ENCODE results near the gene DUSP14. TPM values are rescaled to one million over a fixed set of nuclear protein-coding genes. Genes with fewer than 3 reads are reported as not detected.

Gene DUSP14
- total RNA-seq, 4 donors from 2014 or later, result 2.2 to 2.7 (median 2.6) TPM

- Histone ChIP-seq H3K36me3 (peaks cover 0 to 87% (median 0%) of the 10 kb centered on the region in 3 donors), H3K4me1 (no peaks in the 10 kb centered on the region)
These were observed 19.5 kb upstream of the DUSP14 start for GRCh38 chr17:37470181-37470580.

GRCh38 chr17:37475731-37476420 lies 13.8 kb upstream of the DUSP14 start:
- Histone ChIP-seq H3K9me3 (no peaks in the 10 kb centered on the region), H3K4me1 (no peaks in the 10 kb centered on the region), H3K27ac (no peak overlapping the region), H3K4me3 (no peak overlapping the region), H3K36me3 (peaks cover 0 to 86% (median 0%) of the 10 kb centered on the region in 3 donors), H3K27me3 (no peaks in the 10 kb centered on the region)
- no peak for TF ChIP-seq POLR2A (IDR thresholded peaks at IDR 0.05)
- no peak for DNase-seq

More at GRCh38 chr17:37470181-37470580, 19.5 kb upstream of the DUSP14 start:
- TF ChIP-seq POLR2A (IDR thresholded peaks at IDR 0.05) (no peak), CTCF (IDR thresholded peaks at IDR 0.05) (no peak)
- Histone ChIP-seq H3K27ac (no peak overlapping the region), H3K4me3 (no peak overlapping the region), H3K27me3 (no peaks in the 10 kb centered on the region), H3K9me3 (no peaks in the 10 kb centered on the region)
- no peak for DNase-seq

GRCh38 chr17:37476431-37477120 lies 13.1 kb upstream of the DUSP14 start:
- H3K27me3 ChIP-seq, result no peaks in the 10 kb centered on the region
- H3K27ac ChIP-seq, result no peak overlapping the region
- H3K4me1 ChIP-seq, result no peaks in the 10 kb centered on the region
- no peaks in the 10 kb centered on the region for H3K9me3 ChIP-seq
- H3K36me3 ChIP-seq, result peaks cover 0 to 79% (median 0%) of the 10 kb centered on the region in 3 donors
- TF ChIP-seq POLR2A (IDR thresholded peaks at IDR 0.05), result no peak
- TF ChIP-seq CTCF (IDR thresholded peaks at IDR 0.05), result no peak
- no peak overlapping the region for H3K4me3 ChIP-seq
- DNase-seq, result no peak

GRCh38 chr17:37478187-37478586 lies 11.5 kb upstream of the DUSP14 start:
- H3K36me3 ChIP-seq, result peaks cover 0 to 68% (median 0%) of the 10 kb centered on the region in 3 donors
- no peak for DNase-seq
- H3K4me1 ChIP-seq, result no peaks in the 10 kb centered on the region
- TF ChIP-seq CTCF (IDR thresholded peaks at IDR 0.05) (no peak), POLR2A (IDR thresholded peaks at IDR 0.05) (no peak)
- no peaks in the 10 kb centered on the region for H3K9me3 ChIP-seq
- H3K27ac ChIP-seq, result no peak overlapping the region
- no peaks in the 10 kb centered on the region for H3K27me3 ChIP-seq
- H3K4me3 ChIP-seq, result no peak overlapping the region

DNA sequence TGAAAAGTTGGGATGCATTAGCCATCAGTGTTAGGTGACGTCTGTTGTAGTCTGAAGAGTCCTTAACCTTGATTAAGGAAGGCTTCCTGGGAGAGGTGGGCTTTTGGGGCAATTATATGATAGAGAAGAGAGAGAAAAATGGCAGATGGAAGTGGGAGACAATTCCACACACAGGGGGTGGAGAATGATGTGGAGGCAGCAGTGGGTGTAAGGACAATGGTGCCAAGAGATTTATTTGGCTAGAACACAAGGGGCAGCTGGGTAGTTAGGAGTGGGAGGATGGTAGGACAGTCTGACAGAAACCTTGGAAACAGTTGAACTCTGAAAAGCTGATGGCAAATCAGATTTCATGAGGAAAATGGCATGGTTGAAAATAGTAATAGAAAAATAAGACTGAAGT lies 10.7 kb upstream of the DUSP14 start:
- Histone ChIP-seq H3K4me1 (peaks cover 0 to 5% (median 0%) of the 10 kb centered on the region in 4 donors), H3K4me3 (no peak overlapping the region), H3K27ac (no peak overlapping the region), H3K27me3 (no peaks in the 10 kb centered on the region), H3K36me3 (peaks cover 0 to 61% (median 0%) of the 10 kb centered on the region in 3 donors), H3K9me3 (no peaks in the 10 kb centered on the region)
- TF ChIP-seq CTCF (IDR thresholded peaks at IDR 0.05) (no peak), POLR2A (IDR thresholded peaks at IDR 0.05) (no peak)
- DNase-seq, result no peak

- Histone ChIP-seq H3K4me3 (no peak overlapping the region), H3K9me3 (no peaks in the 10 kb centered on the region), H3K27me3 (no peaks in the 10 kb centered on the region), H3K4me1 (peaks cover 0 to 5% (median 0%) of the 10 kb centered on the region in 4 donors), H3K36me3 (peaks cover 0 to 47% (median 0%) of the 10 kb centered on the region in 3 donors), H3K27ac (no peak overlapping the region)
- DNase-seq, result no peak
- TF ChIP-seq POLR2A (IDR thresholded peaks at IDR 0.05), result no peak
- no peak for TF ChIP-seq CTCF (IDR thresholded peaks at IDR 0.05)
These were observed 9.3 kb upstream of the DUSP14 start for GRCh38 chr17:37480427-37480826.
